T-helper 22 cell (primary cell): Measurements from ENCODE around the gene SCARB2.
"Not testable (repeated sequence)": the region's sequence is repeated elsewhere in the genome, so short reads cannot be mapped to it uniquely, and the experiment has no call there.

Source experiments
- DNase-seq: peaks from one replicate; pipeline ENCODE4 v3.0.0-alpha.2; 2020; ENCODE audit warnings: low read depth

Gene SCARB2, protein sequence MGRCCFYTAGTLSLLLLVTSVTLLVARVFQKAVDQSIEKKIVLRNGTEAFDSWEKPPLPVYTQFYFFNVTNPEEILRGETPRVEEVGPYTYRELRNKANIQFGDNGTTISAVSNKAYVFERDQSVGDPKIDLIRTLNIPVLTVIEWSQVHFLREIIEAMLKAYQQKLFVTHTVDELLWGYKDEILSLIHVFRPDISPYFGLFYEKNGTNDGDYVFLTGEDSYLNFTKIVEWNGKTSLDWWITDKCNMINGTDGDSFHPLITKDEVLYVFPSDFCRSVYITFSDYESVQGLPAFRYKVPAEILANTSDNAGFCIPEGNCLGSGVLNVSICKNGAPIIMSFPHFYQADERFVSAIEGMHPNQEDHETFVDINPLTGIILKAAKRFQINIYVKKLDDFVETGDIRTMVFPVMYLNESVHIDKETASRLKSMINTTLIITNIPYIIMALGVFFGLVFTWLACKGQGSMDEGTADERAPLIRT

DNA sequence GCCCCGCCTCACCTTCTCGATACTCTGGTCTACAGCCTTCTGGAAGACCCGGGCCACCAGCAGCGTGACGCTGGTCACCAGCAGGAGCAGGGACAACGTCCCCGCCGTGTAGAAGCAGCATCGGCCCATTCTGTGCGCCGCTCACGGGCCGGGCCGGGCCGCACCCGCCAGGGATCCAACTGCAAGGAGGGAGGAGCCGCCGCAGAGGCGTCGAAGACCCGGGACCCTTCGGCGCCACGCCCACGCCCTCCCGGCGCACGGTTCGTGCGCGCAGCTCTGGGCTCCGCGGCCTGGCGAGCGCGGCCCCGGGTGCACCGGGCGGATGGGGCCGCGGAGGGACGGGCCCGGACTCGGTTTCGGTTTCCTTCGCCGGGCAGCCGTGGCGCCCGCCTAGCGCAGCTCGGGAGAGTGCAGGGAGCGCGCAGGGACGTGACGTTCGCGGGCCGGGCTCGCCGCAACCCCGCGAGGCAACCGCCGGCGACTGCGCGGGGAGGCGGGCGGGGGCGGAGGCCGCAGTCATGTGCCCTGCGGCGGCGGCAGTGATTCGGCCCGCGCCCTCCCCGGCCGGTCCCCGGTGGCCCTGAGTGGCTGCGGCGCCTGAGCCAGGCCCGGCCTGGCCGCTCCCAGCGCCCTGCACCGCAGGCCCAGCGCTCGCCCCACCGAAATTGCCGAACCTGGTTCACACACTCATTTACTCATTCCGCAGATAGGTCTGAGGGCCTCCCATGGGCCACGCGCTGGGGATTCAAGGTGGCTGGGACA, at the start of gene SCARB2:
TSS of gene SCARB2 (minus strand) at position 410 of the 762 bp plus-strand sequence. CDS start at position 129, 281 bp downstream.
- peak; percentile 70 for DNase-seq

DNA sequence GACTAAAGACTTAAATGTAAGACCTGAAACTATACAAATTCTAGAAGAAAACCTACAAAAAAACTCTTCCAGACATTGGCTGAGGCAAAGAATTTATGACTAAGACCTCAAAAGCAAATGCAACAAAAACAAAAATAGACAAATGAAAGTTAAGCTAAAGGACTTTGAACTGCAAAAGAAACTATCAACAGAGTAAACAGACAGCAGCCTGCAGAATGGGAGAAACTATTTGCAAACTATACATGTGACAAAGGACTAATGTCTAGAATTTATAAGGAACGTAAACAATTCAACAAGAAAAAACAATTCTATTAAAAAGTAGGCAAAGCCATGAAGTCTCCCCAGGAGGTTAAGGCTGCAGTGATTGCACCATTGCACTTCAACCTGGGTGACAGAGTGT, 46.9 kb upstream of the SCARB2 start:
- no peak for DNase-seq

DNA sequence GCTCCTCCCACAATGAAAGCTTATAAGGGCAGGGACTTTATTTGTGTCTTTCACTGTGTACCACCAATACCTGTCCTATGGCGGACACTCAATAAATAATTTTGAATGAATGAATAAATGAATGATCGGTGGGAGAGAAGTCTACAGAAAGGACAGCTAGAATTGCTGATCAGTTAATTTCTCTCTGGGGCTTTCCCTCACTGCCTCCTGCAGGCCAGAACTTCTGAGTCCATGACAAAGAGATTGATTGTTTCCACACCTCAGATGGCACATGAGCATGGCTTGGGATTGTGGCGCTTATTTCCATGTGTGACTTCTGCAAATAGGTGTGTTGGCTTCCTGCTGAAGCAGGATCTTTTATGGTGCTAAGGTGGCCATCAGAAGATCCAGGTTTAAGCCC, 44.2 kb upstream of the SCARB2 start:
- DNase-seq, result no peak

GRCh38 chr4:76256968-76257367, 43.3 kb upstream of the SCARB2 start:
- DNase-seq, result no peak

GRCh38 chr4:76256032-76256431, 42.4 kb upstream of the SCARB2 start:
- DNase-seq, result no peak

DNA sequence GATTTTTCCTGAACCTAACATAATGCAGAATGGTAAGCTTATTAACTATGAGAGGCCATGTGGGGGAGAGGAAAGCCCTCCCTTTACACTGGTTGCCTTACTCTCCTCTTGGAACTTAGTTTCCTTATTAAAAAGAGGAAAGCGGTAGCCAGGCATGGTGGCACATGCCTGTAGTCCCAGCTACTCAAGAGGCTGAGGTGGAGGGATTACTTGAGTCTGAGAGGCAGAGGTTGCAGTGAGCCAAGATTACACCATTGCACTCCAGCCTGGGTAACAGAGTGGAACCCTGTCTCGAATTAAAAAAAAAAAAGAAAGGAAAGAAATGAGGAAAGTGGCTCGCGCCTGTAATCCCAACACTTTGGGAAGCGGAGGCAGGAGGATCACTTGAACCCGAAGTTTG, 39.9 kb upstream of the SCARB2 start:
- DNase-seq, result no peak

GRCh38 chr4:76252271-76252653, 38.6 kb upstream of the SCARB2 start:
- DNase-seq, result no peak

DNA sequence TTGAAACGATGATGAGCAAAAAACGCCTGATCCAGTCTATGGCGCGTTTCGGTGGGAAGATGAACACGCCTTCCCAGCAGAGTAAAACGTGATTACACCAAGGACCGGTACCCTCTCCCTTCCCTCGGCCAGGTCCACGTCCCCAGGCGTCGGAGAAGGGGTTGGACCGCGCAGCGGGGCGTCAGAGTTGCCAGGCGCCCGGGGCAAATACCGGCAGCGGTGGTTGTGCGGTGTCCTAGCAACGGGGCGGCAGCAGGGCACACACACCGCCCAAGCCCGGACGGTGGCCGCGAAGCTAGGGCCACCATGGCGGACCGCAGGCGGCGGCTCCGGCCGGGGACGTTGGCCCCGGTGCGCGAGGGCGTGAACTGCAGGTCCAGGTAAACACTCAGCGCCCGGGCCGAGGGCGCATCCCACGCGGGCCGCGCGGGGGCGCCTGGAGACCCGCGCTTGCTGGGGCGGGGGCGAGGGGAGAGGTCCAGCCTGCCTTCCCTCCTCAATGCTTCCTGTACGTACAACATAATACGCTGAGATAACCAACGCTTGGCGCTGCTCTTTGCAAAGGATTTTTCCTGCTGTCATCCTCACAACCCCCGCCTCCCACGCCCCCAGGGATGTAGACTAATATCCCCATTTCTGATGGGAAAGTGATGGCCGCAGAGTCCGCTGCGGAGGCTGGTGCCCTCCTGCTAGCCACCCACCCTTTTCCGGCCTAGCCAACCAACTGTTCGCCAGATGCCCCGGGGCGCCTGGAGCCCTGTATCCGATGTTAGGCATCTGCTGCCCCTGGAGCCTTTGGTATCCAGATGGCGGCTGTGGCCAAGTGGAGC, 38.0 kb upstream of the SCARB2 start, which contains the start of gene FAM47E:
TSS of gene FAM47E (plus strand) at position 281 of the 830 bp plus-strand sequence. CDS start at position 307, 26 bp downstream.
- no peak for DNase-seq

GRCh38 chr4:76250962-76251361, 37.3 kb upstream of the SCARB2 start:
- DNase-seq, result no peak

- DNase-seq, result no peak
Measured at GRCh38 chr4:76246852-76247251, 33.2 kb upstream of the SCARB2 start.

- DNase-seq, result no peak
Measured at GRCh38 chr4:76246025-76246424, 32.4 kb upstream of the SCARB2 start.

DNA sequence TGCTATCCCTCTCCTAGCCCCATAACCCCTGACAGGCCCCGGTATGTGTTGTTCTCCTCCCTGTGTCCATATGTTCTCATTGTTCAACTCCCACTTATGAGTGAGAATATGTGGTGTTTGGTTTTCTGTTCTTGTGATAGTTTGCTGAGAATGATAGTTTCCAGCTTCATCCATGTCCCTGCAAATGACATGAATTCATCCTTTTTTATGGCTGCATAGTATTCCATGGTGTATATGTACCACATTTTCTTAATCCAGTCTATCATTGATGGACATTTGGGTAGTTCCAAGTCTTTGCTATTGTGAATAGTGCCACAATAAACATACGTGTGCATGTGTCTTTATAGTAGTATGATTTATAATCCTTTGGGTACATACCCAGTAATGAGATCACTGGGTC, 30.3 kb upstream of the SCARB2 start:
- DNase-seq, result not testable (repeated sequence)

GRCh38 chr4:76240236-76240635, 26.6 kb upstream of the SCARB2 start:
- DNase-seq, result no peak

- DNase-seq, result no peak
Measured at GRCh38 chr4:76238701-76239100, 25.1 kb upstream of the SCARB2 start.

GRCh38 chr4:76238236-76238635, 24.6 kb upstream of the SCARB2 start:
- DNase-seq, result no peak

DNA sequence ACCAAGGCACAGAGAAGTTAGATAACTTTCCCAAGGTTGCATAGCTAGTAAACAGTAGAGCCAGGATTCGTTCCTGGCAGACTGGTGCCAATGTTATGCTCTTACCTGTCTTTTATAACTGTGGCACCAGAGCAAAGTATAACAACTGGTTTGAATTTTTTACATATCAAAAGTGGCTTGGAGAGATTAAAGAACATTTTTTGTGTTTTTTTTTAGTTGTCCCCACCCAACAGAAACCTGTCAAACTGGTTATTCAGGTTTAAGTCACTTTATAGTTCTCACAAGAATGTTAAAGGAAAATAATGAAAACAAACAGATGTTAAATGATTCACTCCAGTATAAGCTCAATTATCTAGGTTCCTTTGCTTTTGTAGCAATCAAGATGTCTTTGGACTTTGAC, 22.3 kb upstream of the SCARB2 start:
- DNase-seq, result no peak

- DNase-seq, result no peak
Measured at GRCh38 chr4:76235407-76235806, 21.8 kb upstream of the SCARB2 start.

DNA sequence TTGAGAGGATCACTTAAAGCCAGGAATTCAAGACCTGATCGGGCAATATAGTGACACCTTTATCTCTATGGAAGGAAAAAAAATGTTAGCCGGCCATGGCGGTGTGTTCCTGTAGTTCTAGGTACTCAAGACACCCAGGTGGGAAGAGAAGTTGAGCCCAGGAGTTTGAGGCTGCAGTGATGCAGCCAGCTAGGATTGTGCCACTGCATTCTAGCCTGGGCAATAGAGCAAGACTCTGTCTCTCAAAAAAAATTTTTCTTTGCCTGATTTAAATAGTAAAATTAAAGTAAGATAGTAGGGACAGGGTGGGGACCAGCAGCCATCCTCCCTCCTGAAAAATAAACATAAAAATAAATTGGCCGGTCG, 21.0 kb upstream of the SCARB2 start:
- no peak for DNase-seq

DNA sequence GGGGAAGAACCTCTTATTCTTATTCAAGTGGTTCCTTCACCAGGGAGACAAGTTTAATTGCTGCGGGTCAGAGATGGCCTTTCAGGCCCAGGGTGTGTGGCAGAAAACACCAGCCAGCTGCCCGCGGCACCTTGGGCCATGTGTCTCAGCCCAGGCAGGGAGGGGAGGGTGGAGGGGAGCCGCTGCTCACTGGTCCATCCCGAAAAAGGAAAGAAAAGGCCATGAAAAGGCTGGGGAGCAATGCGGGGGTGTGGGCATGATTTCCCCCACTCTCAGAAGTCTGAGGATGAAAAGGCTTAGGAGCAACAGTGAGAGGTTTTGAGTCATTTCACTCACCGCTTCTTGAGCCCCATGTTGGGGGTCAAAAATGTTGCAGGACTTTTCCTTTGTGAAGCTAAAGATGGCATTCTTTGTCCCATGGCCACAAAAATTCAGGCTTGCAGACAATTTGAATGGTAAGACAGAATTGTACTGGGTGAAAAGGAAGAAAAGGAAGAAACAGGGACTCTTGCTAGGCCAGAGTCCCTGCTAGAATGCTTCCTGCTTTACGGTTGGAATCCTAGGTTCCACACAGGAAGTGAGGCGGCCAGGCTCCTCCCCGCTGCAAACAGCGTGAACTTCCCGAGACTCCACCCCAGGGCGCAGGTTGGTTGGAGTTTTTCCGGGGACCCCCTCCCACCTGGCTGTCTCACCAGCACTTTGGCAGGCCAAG, 20.5 kb upstream of the SCARB2 start:
- DNase-seq, result no peak

DNA sequence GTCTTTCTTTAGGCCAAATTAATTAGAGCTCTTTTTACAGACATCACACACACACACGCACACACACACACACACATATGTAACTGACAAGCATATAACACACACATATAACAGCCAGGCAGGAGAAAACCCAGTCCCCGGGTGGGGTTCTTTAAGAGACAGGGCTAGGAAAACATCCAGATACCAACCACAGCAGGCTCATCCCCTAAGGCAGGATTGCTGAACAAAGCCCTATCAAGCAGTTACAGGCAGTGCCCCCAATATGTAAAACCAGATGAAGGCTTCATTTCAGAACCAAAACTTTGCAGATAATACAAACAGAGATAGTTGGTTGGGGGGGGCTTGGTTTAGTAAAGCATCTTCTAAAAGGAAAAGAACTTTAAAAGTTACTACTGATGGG, 19.9 kb upstream of the SCARB2 start:
- no peak for DNase-seq

DNA sequence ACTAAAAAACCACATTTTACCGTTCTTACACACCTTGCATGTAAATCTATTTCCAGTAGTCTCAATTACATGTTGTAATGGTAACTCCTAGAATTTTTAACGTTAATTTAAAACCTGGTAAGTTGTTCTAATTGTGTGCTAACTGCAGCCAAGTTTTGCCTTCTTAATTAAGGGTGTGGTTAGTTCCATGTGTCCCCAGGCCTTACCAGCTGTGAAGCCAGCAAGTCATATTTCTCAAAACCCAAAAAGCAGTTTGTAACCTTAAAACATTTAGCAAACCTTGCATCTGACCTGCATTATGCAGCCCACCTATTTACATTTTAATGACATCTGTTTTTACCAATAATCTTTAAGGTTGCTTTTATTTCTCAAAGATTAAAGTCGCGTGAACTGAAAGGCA, 19.5 kb upstream of the SCARB2 start:
- DNase-seq, result no peak

DNA sequence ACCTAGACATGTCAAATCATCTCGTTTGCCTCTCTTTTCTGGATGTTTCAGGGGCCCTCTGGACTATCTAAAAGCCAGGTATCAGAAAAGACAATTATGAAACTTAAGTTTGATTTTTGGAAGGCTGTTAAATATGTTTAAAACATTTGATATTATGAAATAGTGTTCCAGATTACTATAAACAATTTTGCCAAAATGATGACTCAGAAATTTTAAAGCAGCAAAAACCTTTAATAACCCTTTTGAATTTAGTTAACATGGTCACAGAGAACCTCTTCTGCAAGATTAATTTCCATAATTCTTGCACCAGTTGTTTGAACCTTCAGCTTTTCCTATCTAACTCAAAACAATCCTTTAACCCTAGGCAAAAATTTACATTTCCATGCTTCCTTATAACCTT, 19.1 kb upstream of the SCARB2 start:
- no peak for DNase-seq
